HG03025 (cell line): ENCODE results near the gene CRNN.

Experiments used
- ATAC-seq: cut with Tn5 transposase; IDR thresholded peaks from one replicate; pipeline ENCODE4 v1.9.1; 2021; ENCODE audit warnings: mild to moderate bottlenecking, moderate library complexity; ENCODE audit not compliant: unreplicated experiment, low FRiP score

Gene CRNN

DNA sequence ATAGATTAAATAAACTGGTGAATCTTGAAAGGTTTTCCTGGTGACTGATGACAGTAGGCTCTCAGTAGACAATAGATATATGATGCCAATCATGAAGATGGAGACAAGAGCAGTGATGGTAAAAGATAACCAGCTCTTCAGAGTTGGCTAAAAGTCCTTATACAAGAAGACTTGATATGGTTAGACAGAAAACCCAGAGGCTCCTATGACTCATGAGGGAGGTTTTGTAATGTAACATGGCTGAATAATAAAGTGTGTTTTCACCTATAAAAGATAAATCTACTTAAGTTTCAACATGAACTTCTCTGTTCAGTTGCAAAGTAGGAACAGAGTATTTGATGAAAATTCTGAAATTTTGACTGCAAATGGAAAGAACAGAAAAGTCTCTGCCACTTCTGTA, 12.7 kb upstream of the CRNN start:
- ATAC-seq, result no peak

DNA sequence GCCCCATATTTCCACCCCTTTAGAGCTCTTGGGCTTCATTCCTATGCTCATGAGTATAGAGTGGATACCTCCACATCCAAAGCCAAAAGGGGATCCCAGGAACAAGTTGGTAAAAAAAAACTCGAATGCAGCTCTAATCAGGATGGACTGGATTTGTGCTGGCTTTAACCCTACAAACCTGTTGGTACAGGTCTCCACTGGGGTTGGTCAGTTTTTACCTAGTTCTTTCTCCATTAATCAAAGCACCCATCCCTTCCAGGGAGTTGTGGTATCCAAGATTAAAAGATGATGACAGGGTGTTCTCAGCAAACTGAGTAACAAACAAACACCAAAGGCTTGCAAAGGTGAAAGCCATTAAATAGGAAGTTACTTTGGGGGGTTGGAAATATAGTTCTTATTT, 5.9 kb upstream of the CRNN start:
- no peak for ATAC-seq

DNA sequence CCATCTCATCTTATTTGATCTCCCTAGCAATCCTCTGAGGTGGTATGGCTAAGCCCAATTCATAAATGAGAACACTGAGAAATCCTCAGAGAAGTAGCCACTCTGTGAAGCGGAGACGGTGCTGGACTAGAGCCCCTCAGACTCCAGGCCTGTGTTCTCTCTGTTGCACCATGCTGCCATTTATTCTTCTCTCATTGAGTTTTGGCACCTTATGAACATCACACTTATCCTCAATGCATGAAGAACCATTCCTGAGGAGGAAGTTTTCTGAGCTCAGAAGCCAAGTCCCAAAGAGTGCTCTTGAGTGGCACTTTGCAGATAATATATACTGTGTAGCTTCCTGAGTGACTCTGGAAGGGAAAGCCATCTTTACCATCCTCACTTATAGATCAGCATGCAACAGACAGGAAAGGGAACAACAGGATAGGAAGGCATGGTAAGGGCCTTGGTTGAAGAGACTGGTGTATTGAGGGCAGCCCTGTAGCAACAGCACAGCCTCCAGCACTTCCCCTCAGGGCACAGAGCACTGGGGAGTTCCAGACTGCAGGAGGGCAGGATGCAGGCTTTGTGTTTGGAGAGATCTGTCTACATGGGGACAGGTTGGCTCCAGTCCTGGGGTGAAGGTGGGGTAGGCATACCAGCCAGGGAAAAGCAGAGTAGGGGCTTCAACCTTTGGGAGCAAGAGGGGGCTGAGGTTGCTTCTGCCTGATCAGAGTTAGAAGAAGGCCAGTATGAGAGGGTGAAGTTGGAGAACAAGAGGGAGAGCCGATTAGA, 1.6 kb upstream of the CRNN start:
- ATAC-seq, result no peak

DNA sequence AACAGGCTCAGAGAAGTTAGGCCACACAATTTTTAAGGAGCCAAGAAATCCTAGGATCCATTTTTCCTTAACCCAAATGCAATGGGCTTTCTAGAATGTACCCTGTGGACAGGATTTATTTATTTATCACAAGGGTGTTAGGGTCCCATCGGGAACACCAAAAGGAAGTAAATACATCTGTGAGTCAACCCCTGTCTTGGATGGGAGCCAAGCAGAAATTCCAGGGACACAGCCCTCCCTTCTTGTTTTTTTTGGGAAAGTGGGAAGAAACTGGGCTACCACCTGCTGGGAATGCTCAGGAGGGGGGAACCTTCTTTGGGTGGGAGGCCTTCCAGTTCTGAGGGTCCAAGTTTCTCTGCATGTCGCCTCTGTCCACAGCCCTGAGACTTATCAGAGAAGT, 1.3 kb downstream of the CRNN start:
- no peak for ATAC-seq

DNA sequence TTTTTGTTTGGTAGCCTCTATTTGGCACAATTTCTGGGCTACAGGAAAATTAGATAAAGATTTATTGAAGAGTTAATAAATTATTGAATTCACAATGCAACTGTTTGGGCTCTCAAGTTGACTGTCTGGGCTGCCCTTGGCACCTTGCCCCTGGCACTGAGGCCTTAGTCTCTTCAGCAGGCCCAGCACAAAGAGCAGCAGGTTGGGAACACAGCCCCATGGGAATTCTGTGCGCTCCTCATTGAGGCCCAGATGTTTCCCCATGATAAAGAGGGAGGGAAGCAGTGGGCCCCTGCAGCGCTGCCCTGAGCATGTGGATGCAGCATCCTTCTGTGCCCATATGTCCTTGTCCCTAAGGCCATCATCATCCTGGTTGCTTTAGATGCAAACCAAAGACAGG, 2.9 kb downstream of the CRNN start:
- no peak for ATAC-seq

DNA sequence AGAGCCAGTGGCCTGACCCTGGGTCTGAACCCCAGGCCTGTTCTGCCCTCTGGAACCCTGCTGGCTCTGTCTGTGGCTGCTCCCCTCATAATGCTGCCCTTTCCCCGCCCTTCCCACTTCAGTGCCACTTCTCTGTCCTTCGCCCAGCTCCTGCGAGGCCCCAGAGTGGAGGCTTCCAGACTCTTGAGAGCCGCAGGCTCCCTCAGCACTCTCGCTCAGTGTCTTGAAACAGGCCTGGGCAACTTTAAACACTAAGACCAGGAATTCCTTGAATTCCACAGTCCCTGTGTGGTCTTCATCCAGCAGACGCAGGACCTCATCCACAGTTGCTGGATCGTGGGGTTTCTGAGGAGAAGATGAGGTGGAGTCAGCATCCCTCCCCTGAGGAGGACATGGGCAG, 3.5 kb downstream of the CRNN start:
- ATAC-seq, result no peak

DNA sequence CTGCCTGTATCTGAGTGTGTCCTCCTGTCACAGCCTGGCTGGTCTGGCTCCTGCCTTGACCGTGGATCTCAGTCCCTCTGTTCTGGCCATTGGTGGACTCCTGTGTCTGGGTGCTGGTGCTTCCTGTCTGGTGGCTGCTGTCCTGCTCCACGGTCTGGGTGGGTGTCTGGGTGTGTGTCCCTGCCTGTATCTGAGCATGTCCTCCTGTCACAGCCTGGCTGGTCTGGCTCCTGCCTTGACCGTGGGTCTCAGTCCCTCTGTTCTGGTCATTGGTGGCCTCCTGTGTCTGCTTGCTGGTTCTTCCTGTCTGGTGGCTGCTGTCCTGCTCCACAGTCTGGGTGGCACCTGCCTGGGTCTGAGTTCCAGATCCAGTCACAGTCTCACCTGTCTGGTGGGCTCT, 4.0 kb downstream of the CRNN start:
- ATAC-seq, result no peak

DNA sequence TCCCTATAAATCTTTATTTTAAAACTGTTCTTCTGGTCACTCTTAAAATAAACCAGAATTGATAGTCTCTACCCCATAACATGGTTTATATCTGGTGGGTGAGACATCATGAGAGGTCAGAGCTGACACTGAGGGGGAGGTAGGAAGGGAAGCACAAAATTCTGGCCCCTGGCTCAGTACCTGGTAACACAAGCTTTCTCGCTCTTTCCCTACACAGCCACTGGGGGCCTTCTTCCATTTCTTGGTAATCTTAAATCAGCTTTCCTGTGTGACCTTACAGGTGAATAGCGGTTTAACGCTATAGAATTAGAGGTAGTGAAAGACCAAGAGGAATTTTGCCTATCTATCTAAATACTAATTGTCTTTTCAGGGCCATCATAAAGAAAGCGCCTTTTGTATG, 5.4 kb downstream of the CRNN start:
- ATAC-seq, result no peak

DNA sequence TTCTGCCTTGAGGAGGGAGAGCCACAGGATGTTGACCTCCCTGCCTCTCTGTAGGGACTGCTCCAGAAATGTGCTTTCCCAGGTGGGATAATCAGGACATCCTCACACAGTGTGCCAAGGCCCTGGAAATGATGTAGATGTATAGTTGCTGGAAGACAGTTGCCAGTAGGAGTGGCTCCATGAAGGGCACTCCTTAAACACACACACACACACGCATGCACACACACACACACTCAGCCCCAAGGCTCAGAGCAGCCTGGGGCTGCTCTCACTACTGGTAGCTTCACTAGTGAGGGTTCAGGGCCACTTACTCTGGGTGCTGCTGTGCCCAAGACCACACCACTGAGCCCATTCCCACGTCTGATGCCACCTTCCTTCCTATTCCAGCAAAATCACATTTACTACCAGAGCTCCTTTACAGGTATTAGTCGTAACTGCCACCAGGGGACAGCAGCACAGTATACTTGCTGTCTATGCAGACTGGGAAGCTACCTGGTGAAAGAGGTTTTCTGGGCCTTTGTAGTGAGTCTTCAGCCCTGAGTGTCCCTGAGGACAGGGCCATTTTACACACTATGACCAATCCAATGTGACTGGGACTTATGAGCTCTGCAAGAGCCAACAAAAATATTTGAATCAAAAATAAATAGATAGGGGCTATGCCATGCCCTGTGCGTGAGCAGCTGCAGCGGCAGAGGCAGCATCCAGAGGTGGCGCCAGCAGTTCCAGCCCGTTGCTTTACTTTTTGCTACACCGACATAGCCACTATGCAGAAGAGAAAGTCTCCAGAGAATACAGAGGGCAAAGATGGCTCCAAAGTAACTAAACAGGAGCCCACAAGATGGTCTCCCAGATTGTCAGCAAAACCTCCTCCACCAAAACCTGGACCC, 15.0 kb downstream of the CRNN start:
- no peak for ATAC-seq

DNA sequence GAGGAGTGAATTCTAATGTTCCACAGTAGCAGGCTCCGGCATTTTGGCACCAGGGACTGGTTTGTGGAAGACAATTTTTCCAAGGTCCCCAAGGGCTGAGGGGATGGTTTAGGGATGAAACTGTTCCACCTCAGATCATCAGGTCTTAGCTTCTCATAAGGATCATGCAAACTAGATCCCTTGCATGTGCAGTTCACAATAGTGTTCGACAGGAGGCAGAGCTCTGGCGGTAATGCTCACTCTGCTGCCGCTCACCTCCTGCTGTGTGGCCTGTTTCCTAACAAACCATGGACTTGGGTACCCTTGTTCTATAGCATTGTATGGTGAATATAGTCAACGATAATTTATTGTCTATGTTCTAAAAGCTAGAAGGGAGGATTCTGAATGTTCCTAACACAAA, 16.6 kb downstream of the CRNN start:
- ATAC-seq, result no peak

DNA sequence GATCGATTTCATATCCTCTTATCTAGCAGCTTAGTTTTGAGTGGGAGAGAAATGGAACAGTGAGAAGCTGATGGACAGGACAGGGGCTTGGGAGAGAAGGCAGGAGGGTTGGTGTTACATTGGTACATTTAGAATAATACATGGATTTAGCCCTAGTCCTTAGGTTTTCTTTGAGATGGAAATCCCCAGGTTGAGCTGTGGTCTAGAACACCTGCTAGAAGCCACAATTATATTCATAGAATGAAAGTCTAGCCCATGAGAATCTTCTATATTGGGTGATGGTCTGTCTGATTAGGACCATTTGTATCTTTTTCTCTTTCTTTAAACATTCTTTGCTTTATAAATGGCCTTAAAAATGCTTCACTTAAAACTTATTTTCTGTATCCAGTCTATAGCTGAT, 19.9 kb downstream of the CRNN start:
- no peak for ATAC-seq

DNA sequence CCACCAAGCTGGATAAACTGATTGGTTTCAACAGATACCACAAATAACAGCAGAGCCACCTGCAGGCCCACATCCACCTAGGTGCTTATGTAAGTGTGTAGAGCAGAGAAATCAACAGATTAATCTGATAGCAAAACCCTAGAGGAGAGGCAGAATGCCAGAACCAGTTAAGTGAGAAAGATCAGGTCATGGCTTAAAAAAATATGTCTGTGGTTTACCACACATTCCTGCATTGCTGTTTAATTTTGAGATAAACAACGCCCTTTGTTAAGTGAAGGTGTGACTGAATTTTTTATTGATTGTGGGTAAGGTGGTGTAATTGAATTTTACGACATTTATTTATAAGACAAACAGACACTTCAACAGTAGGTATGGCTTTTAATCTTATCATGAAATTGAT, 21.2 kb downstream of the CRNN start:
- no peak for ATAC-seq

DNA sequence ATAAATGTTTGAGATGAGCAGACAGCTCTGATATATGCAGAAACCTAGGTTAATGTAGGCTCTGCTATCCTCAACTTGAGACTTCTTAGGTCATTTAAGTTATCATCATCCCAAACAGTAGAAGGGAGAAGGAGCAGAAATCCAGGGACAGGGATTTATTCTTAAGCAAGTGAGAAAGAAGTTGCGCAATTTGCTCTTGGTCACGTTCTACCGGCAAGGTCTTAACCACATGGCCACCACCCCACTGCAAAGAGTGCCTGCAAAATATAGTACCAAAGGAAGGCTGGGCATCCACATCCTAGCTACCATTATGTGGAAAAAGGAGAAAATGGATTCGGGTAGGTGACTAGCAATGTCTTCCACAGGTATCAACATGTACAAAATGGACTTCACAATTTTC, 25.2 kb downstream of the CRNN start:
- no peak for ATAC-seq

DNA sequence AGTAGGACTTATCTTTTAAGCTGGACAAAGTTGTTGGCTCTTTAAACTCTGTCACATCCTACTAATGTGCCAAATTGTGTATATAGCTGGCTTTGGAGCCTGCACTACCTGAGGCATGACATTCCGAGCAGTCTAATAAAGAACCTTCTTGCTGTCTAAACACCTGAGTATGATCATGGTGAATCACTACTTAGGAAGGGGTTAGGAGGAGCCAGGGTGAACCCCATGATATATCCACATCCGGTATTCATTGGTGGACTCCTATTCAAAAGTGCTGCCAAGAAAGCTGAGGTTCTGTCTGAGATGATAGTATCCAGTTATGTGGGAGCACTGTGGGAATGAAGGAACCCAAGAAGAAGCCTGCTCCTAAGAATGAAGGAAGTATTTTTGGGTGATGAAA, 27.1 kb downstream of the CRNN start:
- no peak for ATAC-seq

DNA sequence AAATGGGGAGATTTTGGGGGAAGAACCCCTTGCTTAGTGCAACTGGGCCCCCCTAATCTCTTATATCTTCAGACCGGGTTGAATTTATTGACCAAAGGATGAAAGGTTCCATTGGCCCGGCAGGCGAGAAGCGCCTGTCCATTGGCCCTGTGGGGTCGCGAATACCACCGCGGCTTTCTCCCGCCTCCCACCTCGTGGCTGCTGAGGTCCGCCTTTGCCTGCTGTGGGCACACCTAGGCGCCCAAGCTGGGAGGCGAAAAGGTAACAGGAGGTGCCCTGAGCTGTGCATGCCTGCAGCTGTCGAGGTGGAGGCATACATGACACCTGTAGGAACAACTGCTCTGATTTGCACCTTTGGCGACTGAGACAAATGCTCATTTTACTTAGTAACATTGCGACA, 33.1 kb downstream of the CRNN start:
- ATAC-seq, result no peak

DNA sequence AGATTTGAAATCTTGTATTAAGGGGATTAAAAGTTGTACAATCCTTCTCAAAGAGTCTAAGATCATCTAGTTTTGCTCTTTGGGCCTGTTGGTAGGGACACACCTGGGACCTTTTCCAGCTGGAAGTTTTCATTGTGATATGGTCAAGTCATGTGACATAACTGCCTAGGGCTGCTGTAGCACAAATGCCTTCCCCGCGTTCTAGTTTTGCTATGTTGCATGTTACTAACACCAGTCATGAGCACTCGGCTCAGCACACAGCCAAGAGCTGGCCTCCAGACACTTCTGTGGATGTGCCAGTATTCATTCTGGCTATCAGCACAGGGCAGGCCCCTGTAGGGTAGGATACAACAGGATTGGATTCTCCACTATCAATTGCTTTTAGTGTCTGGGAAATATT, 39.6 kb downstream of the CRNN start:
- no peak for ATAC-seq

DNA sequence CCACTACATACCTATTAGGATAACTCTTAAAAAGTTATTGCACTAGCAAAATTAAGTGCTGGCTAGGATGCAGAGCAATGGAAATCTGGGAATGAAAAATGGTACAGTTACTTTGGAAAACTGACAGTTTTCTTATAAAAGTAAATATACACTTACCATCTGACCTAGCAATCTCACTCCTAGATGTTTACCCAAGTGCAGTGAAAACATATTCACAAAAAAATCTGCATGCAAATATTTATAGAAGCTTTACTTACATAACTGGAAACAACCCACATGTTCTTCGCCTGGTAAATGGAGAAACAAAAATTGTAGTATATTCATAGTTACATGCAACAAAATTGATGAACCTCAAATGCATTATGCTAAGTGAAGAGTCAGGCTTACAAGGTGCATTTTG, 41.4 kb downstream of the CRNN start:
- ATAC-seq, result no peak

DNA sequence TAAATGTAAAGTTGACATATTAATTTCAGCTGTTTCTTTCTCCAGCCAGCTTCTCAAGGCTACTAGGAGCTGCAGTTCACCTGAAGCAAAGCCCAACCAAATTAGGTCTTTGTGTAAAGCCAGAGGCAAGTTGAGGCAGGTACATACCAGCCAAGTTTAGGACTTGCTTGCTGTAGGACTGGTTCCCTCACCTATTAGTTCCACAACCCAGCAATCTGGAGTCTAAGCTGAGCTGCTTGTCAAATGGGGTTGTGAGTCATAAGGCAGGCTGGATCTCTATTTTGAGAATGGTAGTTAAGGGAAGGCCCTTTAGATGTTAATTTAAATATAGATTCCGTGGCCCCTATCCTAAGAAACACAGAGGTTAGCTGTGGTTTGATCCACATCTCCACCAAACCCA, 46.6 kb downstream of the CRNN start:
- ATAC-seq, result no peak

DNA sequence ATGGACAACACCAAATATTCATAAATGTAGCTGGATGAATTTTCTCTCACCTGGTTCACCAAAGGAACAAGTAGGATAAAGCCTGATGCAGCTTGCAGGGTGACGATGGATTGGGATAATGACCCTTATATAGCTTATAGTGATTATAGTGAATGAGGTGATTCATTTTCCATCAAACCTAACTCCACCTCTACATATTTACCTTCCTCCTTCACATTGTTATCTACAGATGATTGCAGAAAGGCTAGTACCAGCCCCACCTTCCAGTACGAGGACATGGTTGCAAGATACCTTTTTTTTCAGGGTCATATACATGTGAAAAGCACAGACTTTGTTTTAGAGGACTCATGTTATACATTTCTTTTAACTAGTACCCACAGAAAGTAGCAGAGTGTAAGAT, 54.2 kb downstream of the CRNN start, which contains the start of gene FLG2:
Gene FLG2, minus strand, starts transcription at position 101 of the 400 bp plus-strand sequence. CDS start 1,122 bp downstream, outside the sequence.
- ATAC-seq, result no peak
